ENCODE data around the gene COL6A6. TPM values are rescaled to one million over a fixed set of nuclear protein-coding genes. Genes with fewer than 3 reads are reported as not detected.

COL6A6 gene
- total and polyA plus RNA-seq, 2 donors (not counting 1 experiment from before 2014, with no cell fraction given), result not detected

DNA sequence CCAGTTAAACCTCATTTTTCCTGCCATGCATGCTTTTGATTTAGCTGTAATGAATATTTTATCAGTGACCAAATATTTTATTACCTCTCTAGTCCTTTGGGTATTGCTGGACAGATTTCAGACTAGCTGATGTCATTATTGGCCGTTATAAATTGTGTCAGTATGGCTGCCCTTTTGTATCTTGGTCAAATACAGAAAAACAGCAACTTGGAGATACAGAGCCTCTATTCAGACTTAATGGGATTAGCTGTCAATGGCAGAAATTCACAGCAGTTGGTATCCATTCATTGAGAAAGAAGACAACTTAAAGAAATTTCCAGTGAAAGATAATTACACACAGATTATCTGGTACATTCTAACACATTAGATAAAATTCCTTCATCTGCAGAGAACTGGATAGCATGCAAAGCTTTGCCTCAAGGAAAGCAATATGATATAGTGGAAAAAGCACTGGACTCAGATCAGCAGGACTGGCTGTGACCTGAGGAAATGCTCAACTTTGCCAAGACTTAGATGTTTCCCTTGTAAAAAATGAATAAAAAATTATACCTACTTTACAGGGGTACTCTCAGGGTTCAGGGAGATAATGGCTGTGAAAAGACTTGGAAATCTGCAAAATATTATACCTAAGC is 20.8 kb downstream of the COL6A6 start:
- WGBS (ENCODE audit: insufficient coverage), result no CpG with 5 or more reads among the region's 1 CpG
- peaks cover 9% of the 10 kb centered on the region for H3K27me3 Mint-ChIP-seq
- ATAC-seq (ENCODE audit: low read depth), result no peak

DNA sequence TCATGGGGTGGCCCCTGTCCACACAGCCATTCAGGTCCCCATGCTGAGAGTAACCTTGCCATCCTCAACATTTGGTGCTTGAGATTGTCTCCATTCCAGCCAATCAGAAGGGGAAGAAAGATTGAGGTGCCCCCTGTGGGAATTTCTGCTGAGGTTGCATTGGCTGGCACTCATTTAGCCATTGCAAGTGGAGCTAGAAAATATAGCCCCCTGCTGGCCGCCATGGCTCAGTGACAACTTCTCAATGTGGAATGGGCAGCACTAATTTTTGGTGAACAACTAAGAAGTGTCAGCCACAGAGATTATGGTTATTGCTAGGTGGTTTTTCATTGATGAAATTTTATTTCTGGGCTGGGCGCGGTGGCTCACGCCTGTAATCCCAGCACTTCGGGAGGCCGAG is 22.0 kb downstream of the COL6A6 start:
- DNase-seq (peak; percentile 10), ATAC-seq (ENCODE audit: low read depth) (no peak)
- Mint-ChIP-seq H3K27ac (no peak overlapping the region), H3K27me3 (peaks cover 9% of the 10 kb centered on the region), H3K4me3 (no peak overlapping the region), H3K9me3 (ENCODE audit: insufficient read depth) (no peaks in the 10 kb centered on the region), H3K4me1 (no peaks in the 10 kb centered on the region)
- H3K4me3 ChIP-seq (ENCODE audit: control extremely low read depth in 1 of 5, extremely low read depth in 1 of 5, insufficient read depth in 1 of 5, low read depth in 2 of 5, low read length in 4 of 5), result no peak overlapping the region
- ChIA-PET POLR2A (no interaction called here), CTCF (no interaction called here)
- TF ChIP-seq, protein P1, sequence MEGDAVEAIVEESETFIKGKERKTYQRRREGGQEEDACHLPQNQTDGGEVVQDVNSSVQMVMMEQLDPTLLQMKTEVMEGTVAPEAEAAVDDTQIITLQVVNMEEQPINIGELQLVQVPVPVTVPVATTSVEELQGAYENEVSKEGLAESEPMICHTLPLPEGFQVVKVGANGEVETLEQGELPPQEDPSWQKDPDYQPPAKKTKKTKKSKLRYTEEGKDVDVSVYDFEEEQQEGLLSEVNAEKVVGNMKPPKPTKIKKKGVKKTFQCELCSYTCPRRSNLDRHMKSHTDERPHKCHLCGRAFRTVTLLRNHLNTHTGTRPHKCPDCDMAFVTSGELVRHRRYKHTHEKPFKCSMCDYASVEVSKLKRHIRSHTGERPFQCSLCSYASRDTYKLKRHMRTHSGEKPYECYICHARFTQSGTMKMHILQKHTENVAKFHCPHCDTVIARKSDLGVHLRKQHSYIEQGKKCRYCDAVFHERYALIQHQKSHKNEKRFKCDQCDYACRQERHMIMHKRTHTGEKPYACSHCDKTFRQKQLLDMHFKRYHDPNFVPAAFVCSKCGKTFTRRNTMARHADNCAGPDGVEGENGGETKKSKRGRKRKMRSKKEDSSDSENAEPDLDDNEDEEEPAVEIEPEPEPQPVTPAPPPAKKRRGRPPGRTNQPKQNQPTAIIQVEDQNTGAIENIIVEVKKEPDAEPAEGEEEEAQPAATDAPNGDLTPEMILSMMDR (IDR thresholded peaks at IDR 0.05), result peak; percentile 45
- no peak for TF ChIP-seq EZH2 (IDR thresholded peaks at IDR 0.05; ENCODE audit: borderline replicate concordance, insufficient read depth, low read depth, low read length, poor library complexity, severe bottlenecking)
- H3K79me2 ChIP-seq (ENCODE audit: control insufficient read depth, insufficient read depth, low read length), result no peaks in the 10 kb centered on the region
- H3K27ac ChIP-seq (ENCODE audit: low read length in 2 of 2), result no peak overlapping the region
- intact Hi-C loops (cut with micrococcal nuclease), result no loop called here
- H3K4me2 ChIP-seq (replicated peaks; ENCODE audit: low read depth, low read length, poor library complexity, severe bottlenecking), result no peak overlapping the region
- H2AFZ ChIP-seq (ENCODE audit: insufficient read depth, low read depth, low read length, poor library complexity, severe bottlenecking), result no peak overlapping the region
- WGBS (ENCODE audit: insufficient coverage), result 70% methylated on average over 6 of the region's 6 CpGs
- no peaks in the 10 kb centered on the region for H3K27me3 ChIP-seq (replicated peaks in 1 of 4; ENCODE audit: control extremely low read depth in 1 of 4, control insufficient read depth in 3 of 4, insufficient read depth in 4 of 4, low read length in 3 of 4)
- peaks cover 0 to under 1% (median 0%) of the 10 kb centered on the region in 3 donors for H3K9me3 ChIP-seq (ENCODE audit: control extremely low read depth in 1 of 3, control insufficient read depth in 2 of 3, insufficient read depth in 1 of 3, low read length in 2 of 3)
- no peaks in the 10 kb centered on the region for H3K4me1 ChIP-seq (ENCODE audit: control insufficient read depth in 2 of 2, insufficient read depth in 2 of 2, low read length in 2 of 2)
- H4K20me1 ChIP-seq (ENCODE audit: control insufficient read depth, insufficient read depth, low read length, poor library complexity, severe bottlenecking), result no peaks in the 10 kb centered on the region
- no peak overlapping the region for H3K9ac ChIP-seq (ENCODE audit: low read length)
- H3K36me3 ChIP-seq (replicated peaks in 1 of 2; ENCODE audit: control extremely low read depth in 1 of 2, control insufficient read depth in 1 of 2, extremely low read depth in 1 of 2, insufficient read depth in 2 of 2, low read length in 1 of 2), result no peaks in the 10 kb centered on the region

More for the DNA sequence above, 20.8 kb downstream of the COL6A6 start:
- Histone ChIP-seq H3K27me3 (replicated peaks in 1 of 4; ENCODE audit: control extremely low read depth in 1 of 4, control insufficient read depth in 3 of 4, insufficient read depth in 4 of 4, low read length in 3 of 4) (no peaks in the 10 kb centered on the region), H3K36me3 (replicated peaks in 1 of 2; ENCODE audit: control extremely low read depth in 1 of 2, control insufficient read depth in 1 of 2, extremely low read depth in 1 of 2, insufficient read depth in 2 of 2, low read length in 1 of 2) (no peaks in the 10 kb centered on the region), H3K27ac (ENCODE audit: low read length in 2 of 2) (no peak overlapping the region), H3K9ac (ENCODE audit: low read length) (no peak overlapping the region), H3K79me2 (ENCODE audit: control insufficient read depth, insufficient read depth, low read length) (no peaks in the 10 kb centered on the region), H3K4me1 (ENCODE audit: control insufficient read depth in 2 of 2, insufficient read depth in 2 of 2, low read length in 2 of 2) (no peaks in the 10 kb centered on the region), H3K4me3 (ENCODE audit: control extremely low read depth in 1 of 5, extremely low read depth in 1 of 5, insufficient read depth in 1 of 5, low read depth in 2 of 5, low read length in 4 of 5) (no peak overlapping the region), H2AFZ (ENCODE audit: insufficient read depth, low read depth, low read length, poor library complexity, severe bottlenecking) (no peak overlapping the region), H3K4me2 (replicated peaks; ENCODE audit: low read depth, low read length, poor library complexity, severe bottlenecking) (no peak overlapping the region), H3K9me3 (ENCODE audit: control extremely low read depth in 1 of 3, control insufficient read depth in 2 of 3, insufficient read depth in 1 of 3, low read length in 2 of 3) (peaks cover 0 to 1% (median 0%) of the 10 kb centered on the region in 3 donors), H4K20me1 (ENCODE audit: control insufficient read depth, insufficient read depth, low read length, poor library complexity, severe bottlenecking) (no peaks in the 10 kb centered on the region)
- Mint-ChIP-seq H3K27ac (no peak overlapping the region), H3K9me3 (ENCODE audit: insufficient read depth) (no peaks in the 10 kb centered on the region), H3K4me1 (no peaks in the 10 kb centered on the region), H3K4me3 (no peak overlapping the region)
- no peak for TF ChIP-seq EZH2 (IDR thresholded peaks at IDR 0.05; ENCODE audit: borderline replicate concordance, insufficient read depth, low read depth, low read length, poor library complexity, severe bottlenecking)
- TF ChIP-seq, protein P1 (IDR thresholded peaks at IDR 0.05), result no peak
- intact Hi-C loops (cut with micrococcal nuclease), result no loop called here
- DNase-seq, result no peak
- CTCF ChIA-PET, result no interaction called here
- POLR2A ChIA-PET, result no interaction called here

Data from B cell (primary cell).